Fibroblast of the aortic adventitia (primary cell): ENCODE data around the gene CALML6. TPM values are rescaled to one million over a fixed set of nuclear protein-coding genes. Genes with fewer than 3 reads are reported as not detected.

Experiments used
- DNase-seq: peaks from one replicate; pipeline ENCODE4 v3.0.0-alpha.2; 2010; ENCODE audit warnings: low read depth
- H3K4me3 ChIP-seq: 2 replicates; pipeline ENCODE4 v1.5.1; 2011; ENCODE audit warnings: low read depth, mild to moderate bottlenecking, control low read depth, low read length, moderate library complexity
- CTCF ChIP-seq: IDR thresholded peaks from 2 replicates; pipeline ENCODE4 v1.5.1; 2011; ENCODE audit warnings: mild to moderate bottlenecking, low read length, control low read depth, inconsistent platforms; ENCODE audit not compliant: insufficient read depth
- total RNA-seq: library from RNA; depleted of rRNA; stranded (reverse); fragments of >200 nt; gene quantifications from 2 replicates; pipeline ENCODE4 v1.2.3, GENCODE V29; 2012; ENCODE audit warnings: low replicate concordance

Gene CALML6
- total RNA-seq, 1 donor: 0.36 TPM

- H3K4me3 ChIP-seq: peak overlapping the region; percentile 83
- TF ChIP-seq CTCF: no peak
- DNase-seq: no peak
Measured at GRCh38 chr1:1892079-1892762, 22.8 kb upstream of the CALML6 start.

GRCh38 chr1:1892763-1893120, 22.3 kb upstream of the CALML6 start:
- TF ChIP-seq CTCF: no peak
- DNase-seq: no peak
- H3K4me3 ChIP-seq: no peak overlapping the region

DNA sequence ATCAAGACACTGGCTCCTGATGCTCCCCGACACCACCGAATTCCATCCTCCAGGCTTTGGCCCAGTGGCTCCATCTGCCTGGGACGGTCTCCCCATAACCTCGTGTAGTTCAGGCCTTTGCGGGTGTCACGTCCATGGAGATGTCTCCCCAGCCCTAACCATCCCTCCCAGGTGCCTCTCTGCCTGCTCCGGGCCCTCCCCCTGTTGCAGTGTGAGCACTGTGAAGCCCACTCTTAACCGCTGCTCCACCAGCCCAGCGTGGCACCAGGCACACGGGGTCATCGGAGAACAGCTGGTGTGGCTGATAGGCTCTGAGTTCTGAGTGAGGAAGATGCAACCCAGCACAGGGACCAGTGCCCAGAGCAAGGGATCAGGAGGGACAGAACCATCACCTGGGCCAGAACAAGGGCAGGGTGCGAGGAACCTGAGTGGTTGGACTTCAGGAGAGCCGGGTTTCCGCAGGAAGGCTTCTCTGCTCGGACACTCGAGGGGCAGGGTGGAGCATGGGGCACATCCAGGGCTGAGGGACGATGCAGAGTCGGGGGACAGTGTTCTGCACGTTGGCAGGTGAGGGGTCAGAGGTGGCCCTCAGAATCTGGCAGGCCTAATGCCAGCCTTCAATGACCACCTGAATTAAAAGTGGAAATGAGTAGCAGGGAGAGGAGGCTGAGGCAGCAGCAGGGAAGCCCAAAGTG, 21.6 kb upstream of the CALML6 start:
- no peak for DNase-seq
- H3K4me3 ChIP-seq: no peak overlapping the region
- TF ChIP-seq CTCF: no peak

DNA sequence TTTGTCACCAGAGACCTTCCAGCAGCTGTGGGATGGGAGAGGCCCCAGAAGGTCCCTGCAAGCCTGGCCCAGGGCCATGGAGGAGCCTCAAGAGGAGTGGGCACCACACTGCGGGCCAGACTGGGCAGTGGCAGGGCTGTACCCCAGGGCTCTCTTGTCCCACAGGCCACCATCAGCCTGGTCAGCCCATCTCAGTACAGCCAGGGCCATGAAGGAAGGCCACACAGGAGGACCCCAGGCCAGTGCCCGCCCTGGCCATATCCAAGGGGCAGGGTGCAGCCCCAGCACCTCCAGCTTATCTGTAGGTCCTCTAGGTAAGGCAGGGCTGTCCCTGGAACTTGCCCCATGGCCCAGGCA, 21.1 kb upstream of the CALML6 start:
- H3K4me3 ChIP-seq: no peak overlapping the region
- TF ChIP-seq CTCF: no peak
- DNase-seq: no peak

GRCh38 chr1:1894354-1895059, 20.6 kb upstream of the CALML6 start:
- no peak for TF ChIP-seq CTCF
- H3K4me3 ChIP-seq: no peak overlapping the region
- DNase-seq: no peak

DNA sequence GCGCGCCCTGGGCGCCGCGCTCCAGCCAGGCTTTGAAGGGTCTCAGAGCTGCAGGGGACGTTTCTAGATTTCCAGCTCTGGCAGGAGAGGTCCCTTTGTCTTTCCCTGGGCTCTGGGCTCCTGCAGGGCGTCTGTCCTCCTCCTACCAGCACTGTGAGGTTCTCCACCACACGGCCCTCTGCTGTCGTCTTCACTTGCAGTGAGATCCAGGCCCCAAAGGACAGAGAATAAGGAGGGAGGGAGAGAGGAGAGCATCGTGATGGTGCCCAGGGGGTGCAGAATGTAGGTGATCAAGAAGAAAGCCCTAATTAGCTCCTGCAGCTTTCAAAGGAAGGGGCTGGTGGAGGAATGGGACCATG, 20.0 kb upstream of the CALML6 start:
- no peak overlapping the region for H3K4me3 ChIP-seq
- no peak for TF ChIP-seq CTCF
- no peak for DNase-seq
